ENCODE results near the gene ADGRF5.
"Not testable (repeated sequence)": the region's sequence is repeated elsewhere in the genome, so short reads cannot be mapped to it uniquely, and the experiment has no call there.

The ADGRF5 gene

DNA sequence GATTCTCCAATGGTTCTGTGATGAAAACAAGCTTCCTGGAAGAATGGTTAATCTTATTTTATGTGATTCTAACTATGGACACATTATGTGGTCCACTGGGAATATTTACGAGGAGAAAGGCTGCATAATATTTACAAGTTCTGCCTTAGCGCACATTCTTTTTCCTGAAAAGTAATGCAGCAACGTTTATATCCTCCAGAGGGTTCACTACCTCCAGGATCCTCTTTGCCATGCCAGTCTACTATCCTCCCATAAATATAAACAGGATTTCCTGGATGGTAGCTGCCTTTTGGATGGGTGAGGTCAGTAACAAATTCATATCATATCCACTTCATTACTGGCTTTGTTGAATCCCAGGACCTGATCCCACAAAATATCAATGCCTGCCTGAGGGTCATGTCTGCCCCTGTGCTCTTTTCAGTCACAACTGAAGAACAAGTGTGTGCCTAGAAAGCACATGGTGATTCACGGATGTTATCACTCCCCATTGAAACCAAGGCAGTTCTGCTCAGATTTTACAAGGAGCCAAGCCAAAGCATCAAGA lies 30.4 kb downstream of the ADGRF5 start:
- DNase-seq (ENCODE audit: low read depth in 2 of 2) = no peak

- no peak for DNase-seq (ENCODE audit: low read depth in 2 of 2)
These were observed 33.2 kb downstream of the ADGRF5 start for GRCh38 chr6:46888578-46888977.

DNA sequence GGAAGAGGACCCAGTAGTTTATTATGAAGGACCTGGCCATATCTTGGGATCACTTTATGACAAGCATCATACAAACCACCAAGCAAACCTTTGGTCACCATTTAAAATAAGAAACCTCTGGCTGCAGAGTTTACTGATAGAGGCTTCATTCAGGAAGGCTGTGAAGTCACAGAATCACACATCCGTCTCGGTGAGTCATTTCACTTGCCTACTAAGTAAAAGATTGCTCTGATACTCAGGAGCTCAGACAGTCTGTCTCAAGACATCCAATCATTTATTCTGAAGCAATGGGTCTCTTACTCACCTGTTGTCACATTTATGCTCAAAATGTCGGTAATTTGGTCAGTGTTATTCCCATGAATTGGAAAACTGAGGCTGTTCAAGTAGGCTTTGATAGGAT lies 33.7 kb downstream of the ADGRF5 start:
- no peak for DNase-seq (ENCODE audit: low read depth in 2 of 2)

DNA sequence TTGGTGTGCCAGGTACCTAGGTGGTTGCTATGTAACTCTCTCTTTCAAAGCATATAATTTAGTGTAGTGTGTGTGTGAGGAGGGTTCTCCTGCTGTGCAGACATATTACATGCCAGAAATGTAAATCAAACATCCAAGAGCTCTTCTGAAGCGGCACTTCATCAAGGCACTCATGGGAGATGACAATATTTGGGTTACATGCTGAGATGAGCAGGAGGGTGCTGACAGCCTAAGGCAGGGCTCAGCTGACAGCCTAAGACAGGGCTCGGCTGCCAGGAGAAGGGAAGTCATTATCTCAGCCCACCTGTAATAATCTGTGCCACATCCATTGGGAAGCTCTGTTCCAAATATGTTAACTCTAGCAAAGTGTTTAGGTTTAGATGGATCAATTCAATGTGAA lies 39.1 kb downstream of the ADGRF5 start:
- no peak for DNase-seq (ENCODE audit: low read depth in 2 of 2)

- no peak for DNase-seq (ENCODE audit: low read depth in 2 of 2)
These were observed 42.7 kb downstream of the ADGRF5 start for GRCh38 chr6:46879003-46879402.

GRCh38 chr6:46876126-46876525 lies 45.6 kb downstream of the ADGRF5 start:
- no peak for DNase-seq (ENCODE audit: low read depth in 2 of 2)

DNA sequence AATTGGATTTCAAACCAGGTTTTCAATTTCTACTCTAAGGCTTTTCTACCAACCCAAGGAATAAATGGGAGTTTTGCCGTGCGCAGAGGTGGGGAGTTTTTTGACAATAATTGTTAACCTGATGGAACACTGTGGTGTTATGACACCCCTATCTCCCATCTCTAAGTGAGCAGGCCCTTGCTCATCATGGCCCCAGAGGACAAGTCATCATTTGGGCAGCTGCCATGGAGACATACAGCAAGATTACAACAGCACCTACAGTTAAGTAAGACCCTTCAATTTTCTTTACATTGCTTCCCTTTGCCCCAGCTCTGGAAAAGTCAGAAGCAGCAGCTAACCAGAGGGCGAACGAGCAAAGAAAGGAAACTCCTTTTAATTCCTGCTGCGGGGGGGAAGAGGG lies 54.3 kb downstream of the ADGRF5 start:
- no peak for DNase-seq (ENCODE audit: low read depth in 2 of 2)

- DNase-seq (ENCODE audit: low read depth in 2 of 2) = no peak
These were observed 56.5 kb downstream of the ADGRF5 start for GRCh38 chr6:46865221-46865620.

- no peak for DNase-seq (ENCODE audit: low read depth in 2 of 2)
These were observed 57.9 kb downstream of the ADGRF5 start for GRCh38 chr6:46863791-46864190.

DNA sequence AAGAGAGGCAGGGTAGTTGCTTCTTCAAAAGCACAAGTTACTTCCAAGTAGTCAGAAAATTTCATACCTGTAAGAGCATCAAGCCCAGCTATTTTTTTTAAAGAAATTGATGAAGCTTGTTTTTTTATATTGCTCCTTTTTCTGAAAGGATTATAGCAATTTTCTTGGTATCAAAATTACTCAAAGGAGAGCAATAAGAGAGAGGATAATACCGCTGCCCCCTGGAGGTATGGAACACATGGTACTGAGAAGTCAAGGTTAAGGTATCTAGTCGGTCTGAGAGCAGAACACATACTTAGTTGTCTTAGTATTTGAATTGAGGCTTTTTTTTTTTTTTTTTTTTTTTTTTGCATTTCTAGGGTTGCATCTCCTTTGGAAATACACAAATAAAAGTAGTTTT lies 59.4 kb downstream of the ADGRF5 start:
- no peak for DNase-seq (ENCODE audit: low read depth in 2 of 2)

GRCh38 chr6:46855966-46856365 lies 65.8 kb downstream of the ADGRF5 start:
- DNase-seq (ENCODE audit: low read depth in 2 of 2) = not testable (repeated sequence)

DNA sequence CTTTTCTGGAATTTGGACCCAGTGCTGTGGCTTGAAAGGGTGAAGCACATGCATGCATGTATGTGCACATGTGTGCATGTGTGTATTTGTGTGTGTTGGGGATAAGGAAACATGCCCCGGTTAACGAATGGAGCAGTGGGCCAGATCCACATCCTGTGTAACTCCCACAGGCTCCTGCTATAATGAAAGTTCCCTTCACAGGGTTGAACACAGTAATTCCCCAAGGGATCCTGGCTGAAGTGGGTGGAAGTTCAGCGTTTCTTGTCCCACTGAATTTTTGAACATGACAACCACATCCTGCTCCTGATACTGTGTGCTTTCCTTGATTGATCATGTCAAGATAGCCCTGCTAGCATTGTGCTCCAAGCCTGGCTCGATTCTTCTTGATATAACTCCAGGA lies 70.2 kb downstream of the ADGRF5 start:
- DNase-seq (ENCODE audit: low read depth in 2 of 2) = not testable (repeated sequence)

GRCh38 chr6:46850792-46851191 lies 70.9 kb downstream of the ADGRF5 start:
- no peak for DNase-seq (ENCODE audit: low read depth in 2 of 2)

DNA sequence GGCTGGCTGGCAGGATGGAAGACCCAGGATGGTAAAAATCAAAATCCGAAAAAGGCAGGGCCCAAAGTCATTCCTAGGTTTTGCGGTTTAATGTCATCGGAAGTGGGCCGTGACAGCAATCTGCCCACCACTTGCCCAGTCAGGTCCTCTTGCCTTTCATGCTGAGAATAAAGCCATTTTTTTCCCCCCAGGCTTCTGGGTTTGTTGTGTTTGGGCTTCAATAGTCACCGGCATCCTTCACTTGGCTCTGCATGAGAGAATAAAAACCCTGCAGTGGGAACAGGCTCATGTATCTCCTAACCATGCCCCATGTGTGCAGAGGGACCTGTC lies 72.4 kb downstream of the ADGRF5 start:
- no peak for DNase-seq (ENCODE audit: low read depth in 2 of 2)

DNA sequence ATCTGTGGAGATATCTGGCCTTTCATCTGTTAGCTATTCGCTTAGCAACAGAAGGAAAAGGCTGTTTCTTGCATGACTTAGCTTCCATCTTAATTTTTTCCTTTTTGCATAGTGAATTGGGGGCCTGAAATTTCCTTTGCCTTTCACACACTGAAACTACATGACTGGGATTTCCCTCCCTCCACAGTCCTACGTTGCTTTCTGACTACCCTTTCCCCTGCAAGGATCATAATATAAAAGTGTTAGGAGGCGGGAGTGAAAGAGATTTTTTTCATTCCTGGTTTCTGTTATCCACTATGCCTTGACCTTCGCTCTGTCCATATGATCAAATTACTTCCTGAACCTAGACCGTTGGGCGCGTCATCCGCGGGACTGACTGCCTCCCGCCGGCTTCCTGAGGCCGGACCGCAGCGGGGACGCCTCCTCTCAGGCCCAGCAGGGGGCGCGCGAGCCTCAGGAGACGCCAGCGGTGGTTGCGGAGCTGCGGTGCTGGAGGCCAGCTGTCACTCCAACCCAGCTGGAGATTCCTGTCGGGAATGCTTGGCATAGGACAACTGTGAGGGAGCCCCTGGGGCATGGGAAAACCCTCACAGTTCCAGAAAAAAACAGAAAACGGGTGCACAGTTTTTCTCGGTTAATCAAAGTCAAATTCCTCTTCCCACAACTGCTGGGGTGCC lies 72.9 kb downstream of the ADGRF5 start:
- DNase-seq (ENCODE audit: low read depth in 2 of 2) = peak; percentile 13 to 25

- DNase-seq (ENCODE audit: low read depth in 2 of 2) = no peak
These were observed 76.6 kb downstream of the ADGRF5 start for GRCh38 chr6:46845126-46845525.

DNA sequence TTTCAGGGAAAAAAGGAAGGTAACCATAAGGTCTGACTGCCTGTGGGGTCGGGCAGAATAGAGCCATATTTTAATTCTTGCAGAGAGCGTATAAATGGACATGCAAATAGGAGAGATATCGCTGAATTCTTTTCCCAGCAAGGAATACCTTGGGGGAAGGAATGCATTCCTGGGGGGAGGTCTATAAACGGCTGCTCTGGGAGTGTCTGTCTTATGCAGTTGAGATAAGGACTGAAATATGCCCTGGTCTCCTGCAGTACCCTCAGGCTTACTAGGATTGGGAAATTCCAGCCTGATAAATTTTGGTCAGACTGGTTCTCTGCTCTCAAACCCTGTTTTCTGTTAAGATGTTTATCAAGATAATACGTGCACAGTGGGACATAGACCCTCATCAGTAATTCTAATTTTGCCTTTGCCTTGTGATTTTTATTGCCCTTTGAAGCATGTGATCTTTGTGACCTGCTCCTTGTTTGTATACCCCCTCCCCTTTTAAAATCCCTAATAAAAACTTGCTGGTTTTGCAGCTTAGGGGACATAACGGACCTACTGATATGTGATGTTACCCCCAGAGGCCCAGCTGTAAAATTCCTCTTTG lies 79.4 kb downstream of the ADGRF5 start:
- DNase-seq (ENCODE audit: low read depth in 2 of 2) = not testable (repeated sequence)

DNA sequence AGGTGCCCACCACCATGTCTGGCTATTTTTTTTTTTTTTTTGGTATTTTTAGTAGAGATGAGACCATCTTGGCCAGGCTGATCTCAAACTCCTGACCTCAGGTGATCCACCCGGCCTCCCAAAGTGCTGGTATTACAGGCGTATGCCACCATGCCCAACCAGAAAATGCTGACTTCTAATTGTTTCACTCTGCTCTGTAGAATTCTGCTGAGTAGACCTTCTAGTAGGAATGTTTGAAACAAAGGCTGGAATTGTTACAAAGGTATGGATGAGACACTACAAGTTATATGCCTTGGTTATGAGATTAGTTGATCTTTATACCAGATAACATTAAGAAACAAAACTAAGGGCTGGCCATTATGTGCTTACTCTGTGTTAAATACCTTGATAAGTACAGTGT lies 83.7 kb downstream of the ADGRF5 start:
- no peak for DNase-seq (ENCODE audit: low read depth in 2 of 2)

DNA sequence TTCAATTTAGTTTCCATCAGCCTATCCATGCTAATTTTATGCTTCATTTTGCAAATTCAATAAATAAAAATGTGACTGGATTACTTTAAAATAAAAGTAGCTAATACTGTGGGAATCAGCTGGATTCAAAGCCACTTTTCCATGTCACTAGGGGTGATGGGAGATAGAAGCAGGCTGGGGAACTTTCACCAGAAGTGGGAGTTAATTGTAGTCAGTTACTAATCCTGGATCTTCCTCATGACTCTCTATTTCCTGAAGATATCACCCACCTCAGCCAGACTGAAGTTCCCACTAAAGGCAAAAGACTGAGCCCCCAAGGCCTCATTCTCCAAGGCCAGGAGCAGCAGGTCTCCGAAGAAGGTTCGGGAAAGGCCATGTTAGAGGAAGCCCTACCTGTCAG lies 86.7 kb downstream of the ADGRF5 start:
- not testable (repeated sequence) for DNase-seq (ENCODE audit: low read depth in 2 of 2)

DNA sequence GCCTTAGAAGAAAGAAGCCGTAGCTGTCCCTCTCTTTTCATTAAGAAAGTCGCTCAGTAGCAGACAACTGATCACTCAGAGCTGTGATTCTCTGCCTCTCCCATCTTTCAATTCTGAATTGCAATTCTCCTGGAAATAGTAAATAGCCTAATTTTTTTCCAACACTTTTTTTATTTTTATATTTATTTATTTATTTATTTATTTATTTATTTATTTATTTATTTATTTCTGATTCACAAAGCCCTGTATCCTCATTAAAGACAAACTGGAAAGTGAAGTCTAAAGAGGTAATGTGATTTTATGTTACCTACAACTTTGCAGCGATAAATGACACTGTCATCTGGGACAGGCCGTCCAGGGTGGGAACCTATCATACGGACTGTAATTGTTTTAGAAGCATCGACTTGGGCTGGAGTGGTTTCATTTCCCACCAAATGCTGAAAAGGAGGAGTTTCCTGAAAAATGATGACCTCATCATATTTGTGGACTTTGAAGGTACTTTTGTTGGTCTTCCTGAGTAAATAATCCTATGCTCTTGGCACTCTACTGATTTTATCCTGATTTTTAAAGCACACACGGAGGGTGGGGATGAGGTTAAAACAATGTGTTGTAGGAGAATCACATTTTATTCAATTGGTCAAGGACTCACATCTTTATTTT lies 87.4 kb downstream of the ADGRF5 start:
- not testable (repeated sequence) for DNase-seq (ENCODE audit: low read depth in 2 of 2)

DNA sequence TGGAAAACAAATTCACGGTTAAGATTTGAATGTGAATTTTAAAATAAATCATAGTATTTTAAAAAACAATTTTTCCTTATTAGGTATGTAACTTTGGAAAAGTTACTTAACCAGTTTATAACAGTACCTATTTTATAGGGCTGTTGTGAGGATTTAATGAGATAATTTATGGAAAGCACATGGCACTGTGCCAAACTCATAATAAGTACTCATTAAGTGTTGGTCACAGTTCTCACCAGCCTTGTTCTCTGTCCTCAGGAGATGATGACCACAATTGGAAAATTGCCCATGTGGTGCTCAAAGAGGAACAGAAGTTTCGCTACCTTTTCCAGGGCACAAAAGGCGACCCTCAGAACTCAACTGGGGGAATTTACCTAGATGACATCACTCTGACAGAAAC lies 88.9 kb downstream of the ADGRF5 start:
- DNase-seq (ENCODE audit: low read depth in 2 of 2) = no peak

- DNase-seq (ENCODE audit: low read depth in 2 of 2) = no peak
These were observed 92.8 kb downstream of the ADGRF5 start for GRCh38 chr6:46828939-46829338.

- no peak for DNase-seq (ENCODE audit: low read depth in 2 of 2)
These were observed 100.3 kb downstream of the ADGRF5 start for GRCh38 chr6:46821458-46821881.

Measured in fibroblast of skin of left quadriceps (primary cell).